ENCODE measurements around the gene ZFAND3. TPM values are rescaled to one million over a fixed set of nuclear protein-coding genes. Genes with fewer than 3 reads are reported as not detected.
"Not testable (repeated sequence)": the region's sequence is repeated elsewhere in the genome, so short reads cannot be mapped to it uniquely, and the experiment has no call there.

The ZFAND3 gene
- total RNA-seq, 2 experiments from 2014 or later = 34.4 to 37.0 TPM

- no peak for ATAC-seq (ENCODE audit: poor library complexity)
- no peak overlapping the region for H3K27ac Mint-ChIP-seq
- no peak overlapping the region for H3K4me3 Mint-ChIP-seq
- H3K27me3 Mint-ChIP-seq = no peaks in the 10 kb centered on the region
- H3K9me3 Mint-ChIP-seq = no peaks in the 10 kb centered on the region
- peaks cover 3% of the 10 kb centered on the region for H3K4me1 ChIP-seq (ENCODE audit: insufficient read depth, low read length)
- no peak overlapping the region for H3K27ac ChIP-seq (ENCODE audit: low read depth in 1 of 2, low read length in 2 of 2)
- H3K9me3 ChIP-seq (ENCODE audit: control insufficient read depth in 1 of 2, insufficient read depth in 1 of 2, low read length in 2 of 2) = peaks cover 7 to 13% of the 10 kb centered on the region in 2 experiments
- no peak for DNase-seq
- H3K4me3 ChIP-seq (ENCODE audit: low read length) = no peak overlapping the region
- no peaks in the 10 kb centered on the region for H3K27me3 ChIP-seq (ENCODE audit: control insufficient read depth in 1 of 2, insufficient read depth in 2 of 2, low read length in 2 of 2)
- H3K36me3 Mint-ChIP-seq (ENCODE audit: low read depth) = peaks cover 30% of the 10 kb centered on the region
- H3K36me3 ChIP-seq (ENCODE audit: insufficient read depth, low read length) = peaks cover 5% of the 10 kb centered on the region
- ChIA-PET POLR2A (no interaction called here), CTCF (no interaction called here)
- TF ChIP-seq CTCF (IDR thresholded peaks at IDR 0.05) = no peak
- H3K4me1 Mint-ChIP-seq (ENCODE audit: low read depth) = peaks cover 55% of the 10 kb centered on the region
- intact Hi-C loops (cut with DNase I, micrococcal nuclease) = no loop called here
Measured at GRCh38 chr6:37889486-37889885, 70.0 kb downstream of the ZFAND3 start.

- peaks cover 37% of the 10 kb centered on the region for H3K36me3 Mint-ChIP-seq (ENCODE audit: low read depth)
- Histone ChIP-seq H3K36me3 (ENCODE audit: insufficient read depth, low read length) (peaks cover 6% of the 10 kb centered on the region), H3K27me3 (ENCODE audit: control insufficient read depth in 1 of 2, insufficient read depth in 2 of 2, low read length in 2 of 2) (no peaks in the 10 kb centered on the region), H3K4me1 (ENCODE audit: insufficient read depth, low read length) (peaks cover 3% of the 10 kb centered on the region), H3K9me3 (ENCODE audit: control insufficient read depth in 1 of 2, insufficient read depth in 1 of 2, low read length in 2 of 2) (peaks cover 8 to 14% of the 10 kb centered on the region in 2 experiments), H3K27ac (ENCODE audit: low read depth in 1 of 2, low read length in 2 of 2) (no peak overlapping the region), H3K4me3 (ENCODE audit: low read length) (no peak overlapping the region)
- no peaks in the 10 kb centered on the region for H3K27me3 Mint-ChIP-seq
- ATAC-seq (ENCODE audit: poor library complexity) (no peak), DNase-seq (no peak)
- ChIA-PET POLR2A (no interaction called here), CTCF (no interaction called here)
- peaks cover 57% of the 10 kb centered on the region for H3K4me1 Mint-ChIP-seq (ENCODE audit: low read depth)
- no peak overlapping the region for H3K27ac Mint-ChIP-seq
- TF ChIP-seq CTCF (IDR thresholded peaks at IDR 0.05) = no peak
- intact Hi-C loops (cut with DNase I, micrococcal nuclease) = no loop called here
- H3K4me3 Mint-ChIP-seq = no peak overlapping the region
- peaks cover 7% of the 10 kb centered on the region for H3K9me3 Mint-ChIP-seq
Measured at GRCh38 chr6:37891072-37891471, 71.5 kb downstream of the ZFAND3 start.

GRCh38 chr6:37893257-37893656 is 73.7 kb downstream of the ZFAND3 start:
- ATAC-seq (ENCODE audit: poor library complexity) (no peak), DNase-seq (no peak)
- Histone ChIP-seq H3K36me3 (ENCODE audit: insufficient read depth, low read length) (peaks cover 6% of the 10 kb centered on the region), H3K27ac (ENCODE audit: low read depth in 1 of 2, low read length in 2 of 2) (no peak overlapping the region), H3K4me3 (ENCODE audit: low read length) (no peak overlapping the region), H3K9me3 (ENCODE audit: control insufficient read depth in 1 of 2, insufficient read depth in 1 of 2, low read length in 2 of 2) (peaks cover 8 to 14% of the 10 kb centered on the region in 2 experiments), H3K27me3 (ENCODE audit: control insufficient read depth in 1 of 2, insufficient read depth in 2 of 2, low read length in 2 of 2) (no peaks in the 10 kb centered on the region), H3K4me1 (ENCODE audit: insufficient read depth, low read length) (no peaks in the 10 kb centered on the region)
- Mint-ChIP-seq H3K36me3 (ENCODE audit: low read depth) (peaks cover 37% of the 10 kb centered on the region), H3K4me1 (ENCODE audit: low read depth) (peaks cover 64% of the 10 kb centered on the region), H3K4me3 (no peak overlapping the region), H3K27ac (no peak overlapping the region), H3K27me3 (no peaks in the 10 kb centered on the region), H3K9me3 (peaks cover 7% of the 10 kb centered on the region)
- ChIA-PET CTCF (interaction anchor here (1.3 kb wide), 1 partner anchor 9 kb away, joined by 3 read pairs; no protein-coding TSS in a partner anchor), POLR2A (no interaction called here)
- no peak for TF ChIP-seq CTCF (IDR thresholded peaks at IDR 0.05)
- intact Hi-C loops (cut with DNase I, micrococcal nuclease) = no loop called here

GRCh38 chr6:37893734-37894133 is 74.2 kb downstream of the ZFAND3 start:
- H3K9me3 Mint-ChIP-seq; H3K27ac ChIP-seq (ENCODE audit: low read depth in 1 of 2, low read length in 2 of 2); H3K4me3 Mint-ChIP-seq; ATAC-seq (ENCODE audit: poor library complexity); H3K36me3 ChIP-seq (ENCODE audit: insufficient read depth, low read length); H3K27ac Mint-ChIP-seq; H3K27me3 Mint-ChIP-seq; POLR2A ChIA-PET; H3K4me3 ChIP-seq (ENCODE audit: low read length); H3K4me1 ChIP-seq (ENCODE audit: insufficient read depth, low read length); intact Hi-C loops (cut with DNase I, micrococcal nuclease); DNase-seq; H3K27me3 ChIP-seq (ENCODE audit: control insufficient read depth in 1 of 2, insufficient read depth in 2 of 2, low read length in 2 of 2): not testable (repeated sequence)
- CTCF ChIA-PET = interaction anchor here (1.3 kb wide), 1 partner anchor 9 kb away, joined by 3 read pairs; no protein-coding TSS in a partner anchor
- Mint-ChIP-seq H3K4me1 (ENCODE audit: low read depth) (peaks cover 61% of the 10 kb centered on the region), H3K36me3 (ENCODE audit: low read depth) (peaks cover 37% of the 10 kb centered on the region)
- H3K9me3 ChIP-seq (ENCODE audit: control insufficient read depth in 1 of 2, insufficient read depth in 1 of 2, low read length in 2 of 2) = peaks cover 8 to 14% of the 10 kb centered on the region in 2 experiments
